SU-DHL-6 (cell line): ENCODE data around the gene REM2.

Experiments used
- CTCF ChIP-seq: fragments of 200-600 bp; sonication (generic); IDR thresholded peaks from one replicate; pipeline ENCODE4 v1.5.1; 2017; ENCODE audit warnings: antibody characterized with exemption, mild to moderate bottlenecking, low read length, moderate library complexity; ENCODE audit not compliant: insufficient read depth, poor library complexity, severe bottlenecking
- EZH2phosphoT487 ChIP-seq: fragments of 200-600 bp; sonication (generic), shearing (Covaris generic); conservative IDR thresholded peaks from 2 replicates; pipeline ENCODE4 v1.6.1; 2018; ENCODE audit warnings: mild to moderate bottlenecking, antibody characterized with exemption, low read length, moderate library complexity, mixed read lengths

- TF ChIP-seq CTCF (no peak), EZH2phosphoT487 (no peak)
These were observed 18.0 kb upstream of the REM2 start for GRCh38 chr14:22864979-22865378.
